NCI-H446 treated with DMSO at 0.1 percent for 48 hours (cell line): ENCODE data around the gene BLNK.

Experiments
- DNase-seq: peaks from one replicate; lab custom pipeline; 2025; lab: John Stamatoyannopoulos, UW

BLNK gene

GRCh38 chr10:96261930-96262329 lies 9.4 kb downstream of the BLNK start:
- DNase-seq, result no peak

GRCh38 chr10:96261132-96261531 lies 10.2 kb downstream of the BLNK start:
- no peak for DNase-seq

GRCh38 chr10:96260014-96260413 lies 11.4 kb downstream of the BLNK start:
- DNase-seq, result no peak

GRCh38 chr10:96259150-96259549 lies 12.2 kb downstream of the BLNK start:
- no peak for DNase-seq

GRCh38 chr10:96257944-96258343 lies 13.4 kb downstream of the BLNK start:
- DNase-seq, result peak; percentile 13

GRCh38 chr10:96255549-96256333 lies 15.6 kb downstream of the BLNK start:
- DNase-seq, result peak; percentile 10

- DNase-seq, result no peak
These were observed 16.4 kb downstream of the BLNK start for GRCh38 chr10:96254976-96255375.

GRCh38 chr10:96252730-96253129 lies 18.6 kb downstream of the BLNK start:
- DNase-seq, result no peak

GRCh38 chr10:96250349-96250748 lies 21.0 kb downstream of the BLNK start:
- no peak for DNase-seq

- DNase-seq, result no peak
These were observed 22.1 kb downstream of the BLNK start for GRCh38 chr10:96249264-96249663.

- no peak for DNase-seq
These were observed 27.0 kb downstream of the BLNK start for GRCh38 chr10:96244354-96244753.

GRCh38 chr10:96243296-96243695 lies 28.1 kb downstream of the BLNK start:
- DNase-seq, result no peak

- DNase-seq, result no peak
These were observed 28.5 kb downstream of the BLNK start for GRCh38 chr10:96242822-96243221.

- DNase-seq, result no peak
These were observed 32.4 kb downstream of the BLNK start for GRCh38 chr10:96238646-96239623.

GRCh38 chr10:96236876-96237275 lies 34.5 kb downstream of the BLNK start:
- no peak for DNase-seq

GRCh38 chr10:96236090-96236478 lies 35.3 kb downstream of the BLNK start:
- no peak for DNase-seq

GRCh38 chr10:96235326-96236089 lies 35.9 kb downstream of the BLNK start:
- DNase-seq, result no peak

- no peak for DNase-seq
These were observed 37.4 kb downstream of the BLNK start for GRCh38 chr10:96233959-96234358.

GRCh38 chr10:96230527-96230926 lies 40.8 kb downstream of the BLNK start:
- DNase-seq, result no peak

- DNase-seq, result no peak
These were observed 41.8 kb downstream of the BLNK start for GRCh38 chr10:96229568-96230030.

- DNase-seq, result no peak
These were observed 42.9 kb downstream of the BLNK start for GRCh38 chr10:96228408-96228994.

- no peak for DNase-seq
These were observed 44.2 kb downstream of the BLNK start for GRCh38 chr10:96227206-96227605.
